SK-N-SH (cell line): ENCODE results near the gene TBC1D8. TPM values are rescaled to one million over a fixed set of nuclear protein-coding genes. Genes with fewer than 3 reads are reported as not detected.

Experiments
- CTCF ChIA-PET: fragments of 300-600, 350-600 bp; formaldehyde crosslinking; extraction: SDS; loops from one replicate; lab custom pipeline; 2021; lab: Yijun Ruan, JAX
- POLR2A ChIA-PET: fragments of 350-600 bp; sonication (Branson Sonifier 250); formaldehyde crosslinking; extraction: SDS; loops from one replicate; lab custom pipeline; 2020; ENCODE audit warnings: antibody characterized with exemption, inconsistent platforms; lab: Yijun Ruan, JAX
- DNase-seq: peaks from one replicate; pipeline ENCODE4 v3.0.0; 2012
- H2AFZ ChIP-seq: fragments of 200-600 bp; sonication (generic); 2 replicates; pipeline ENCODE4 v1.8.1; 2016; ENCODE audit warnings: antibody characterized with exemption, mild to moderate bottlenecking, low read depth
- H3F3A ChIP-seq: fragments of 200-600 bp; sonication (generic); replicated peaks from 2 replicates; pipeline ENCODE3; 2016; ENCODE audit warnings: antibody characterized with exemption, mild to moderate bottlenecking; ENCODE audit not compliant: insufficient read depth
- H3K27ac ChIP-seq, 2 experiments: fragments of 200-500 bp in 1 of 2; fragments of 200-600 bp in 1 of 2; sonication (Bioruptor generic) in 1 of 2; sonication (generic), shearing (Covaris generic) in 1 of 2; 2 replicates each; pipeline versions ENCODE4 v1.5.1 to v1.6.1; 2014 to 2016; ENCODE audit warnings: low read depth in 2 of 2, inconsistent platforms in 1 of 2, low read length in 1 of 2, mild to moderate bottlenecking in 1 of 2, mixed read lengths in 1 of 2
- H3K27me3 ChIP-seq: fragments of 200-600 bp; sonication (generic), shearing (Covaris generic); 2 replicates; pipeline ENCODE4 v1.6.1; 2016; ENCODE audit warnings: mixed run types; ENCODE audit not compliant: insufficient read depth
- H3K36me3 ChIP-seq, 2 experiments: fragments of 200-500 bp in 1 of 2; fragments of 200-600 bp in 1 of 2; sonication (Bioruptor generic) in 1 of 2; sonication (generic) in 1 of 2; replicated peaks in 1 of 2; 2 replicates each; pipeline versions ENCODE3 to v1.5.1; 2014 to 2016; ENCODE audit warnings: low read length in 1 of 2, mild to moderate bottlenecking in 1 of 2; ENCODE audit not compliant: insufficient read depth in 2 of 2, control insufficient read depth in 1 of 2
- H3K4me1 ChIP-seq, 2 experiments: fragments of 200-500 bp in 1 of 2; fragments of 200-600 bp in 1 of 2; sonication (Bioruptor generic) in 1 of 2; sonication (generic), shearing (Covaris generic) in 1 of 2; 2 replicates each; pipeline versions ENCODE4 v1.5.1 to v1.6.1; 2014 to 2016; ENCODE audit warnings: low read depth in 1 of 2, low read length in 1 of 2, mixed run types in 1 of 2; ENCODE audit not compliant: insufficient read depth in 2 of 2, control insufficient read depth in 1 of 2
- H3K4me2 ChIP-seq: fragments of 200-600 bp; sonication (generic), shearing (Covaris generic); 2 replicates; pipeline ENCODE4 v1.6.1; 2017; ENCODE audit warnings: mixed run types
- H3K4me3 ChIP-seq, 2 experiments: fragments of 200-500 bp in 1 of 2; fragments of 200-600 bp in 1 of 2; sonication (Bioruptor generic) in 1 of 2; sonication (generic), shearing (Covaris generic) in 1 of 2; 2 replicates each; pipeline versions ENCODE4 v1.5.1 to v1.8.1; 2014 to 2016; ENCODE audit warnings: low read depth in 2 of 2, inconsistent platforms in 1 of 2, low read length in 1 of 2, mild to moderate bottlenecking in 1 of 2, mixed read lengths in 1 of 2, moderate library complexity in 1 of 2
- H3K79me2 ChIP-seq: fragments of 200-600 bp; sonication (generic); 2 replicates; pipeline ENCODE4 v1.8.1; 2017; ENCODE audit warnings: mild to moderate bottlenecking; ENCODE audit not compliant: insufficient read depth
- H3K9ac ChIP-seq: fragments of 200-600 bp; sonication (generic); 2 replicates; pipeline ENCODE4 v1.6.1; 2017; ENCODE audit warnings: mixed run types
- H3K9me2 ChIP-seq: fragments of 200-600 bp; sonication (generic); 2 replicates; pipeline ENCODE4 v1.6.1; 2017; ENCODE audit warnings: mixed run types
- H3K9me3 ChIP-seq: fragments of 200-600 bp; sonication (generic); 2 replicates; pipeline ENCODE4 v1.6.1; 2017; ENCODE audit warnings: mixed run types, mild to moderate bottlenecking, moderate library complexity
- H4K20me1 ChIP-seq: fragments of 200-600 bp; sonication (generic); 2 replicates; pipeline ENCODE4 v1.6.1; 2017; ENCODE audit warnings: mild to moderate bottlenecking, mixed run types; ENCODE audit not compliant: insufficient read depth
- CHD2 ChIP-seq: fragments of 150-350 bp; IDR thresholded peaks from 2 replicates; pipeline ENCODE4 v1.6.1; 2018; ENCODE audit warnings: low read length; ENCODE audit not compliant: partially characterized antibody
- CTCF ChIP-seq: fragments of 200-600 bp; sonication (generic); IDR thresholded peaks from 2 replicates; pipeline ENCODE4 v1.6.1; 2017; ENCODE audit warnings: antibody characterized with exemption, mild to moderate bottlenecking, moderate library complexity
- ELF1 ChIP-seq: IDR thresholded peaks from 2 replicates; pipeline ENCODE4 v1.4.0; 2012
- EP300 ChIP-seq, 2 experiments: IDR thresholded peaks; 2 replicates each; pipeline versions ENCODE4 v1.4.0 to v1.6.1; 2012; ENCODE audit warnings: borderline replicate concordance in 1 of 2, low read depth in 1 of 2, low read length in 1 of 2
- EZH2phosphoT487 ChIP-seq: fragments of 200-600 bp; sonication (generic); IDR thresholded peaks from 2 replicates; pipeline ENCODE4 v1.6.1; 2017; ENCODE audit warnings: low read depth, mixed run types, mild to moderate bottlenecking, antibody characterized with exemption, moderate library complexity, borderline replicate concordance
- FOXJ3 ChIP-seq: sonication (generic); formaldehyde crosslinking; IDR thresholded peaks from 2 replicates; pipeline ENCODE4 v1.5.1; 2020; ENCODE audit warnings: mild to moderate bottlenecking, missing genetic modification reagents
- MXI1 ChIP-seq: IDR thresholded peaks from 2 replicates; pipeline ENCODE4 v1.6.1; 2012; ENCODE audit warnings: mild to moderate bottlenecking, low read depth, low read length, improper control_type of control experiment
- NFIC ChIP-seq: IDR thresholded peaks from 2 replicates; pipeline ENCODE4 v1.4.0; 2012; ENCODE audit warnings: borderline replicate concordance
- NRF1 ChIP-seq: IDR thresholded peaks from 2 replicates; pipeline ENCODE4 v1.6.1; 2012; ENCODE audit warnings: low read depth, mild to moderate bottlenecking, low read length
- POLR2AphosphoS5 ChIP-seq: IDR thresholded peaks from 2 replicates; pipeline ENCODE4 v1.6.1; 2012; ENCODE audit warnings: low read depth, low read length
- SIN3A ChIP-seq: IDR thresholded peaks from 2 replicates; pipeline ENCODE4 v1.6.1; 2012; ENCODE audit warnings: low read depth, mild to moderate bottlenecking, low read length, moderate library complexity, borderline replicate concordance
- SMC3 ChIP-seq: IDR thresholded peaks from 2 replicates; pipeline ENCODE4 v1.6.1; 2012; ENCODE audit warnings: low read depth, low read length, improper control_type of control experiment
- TAF1 ChIP-seq: IDR thresholded peaks from 2 replicates; pipeline ENCODE4 v1.6.1; 2012; ENCODE audit warnings: low read depth, mild to moderate bottlenecking, low read length, moderate library complexity, borderline replicate concordance
- TCF12 ChIP-seq: IDR thresholded peaks from 2 replicates; pipeline ENCODE4 v1.4.0; 2012
- TEAD4 ChIP-seq: IDR thresholded peaks from 2 replicates; pipeline ENCODE4 v1.4.0; 2012; ENCODE audit warnings: mild to moderate bottlenecking, borderline replicate concordance; ENCODE audit not compliant: insufficient read depth
- USF1 ChIP-seq: IDR thresholded peaks from 2 replicates; pipeline ENCODE4 v1.4.0; 2012; ENCODE audit warnings: low read depth, borderline replicate concordance
- USF2 ChIP-seq: fragments of 150-350 bp; IDR thresholded peaks from 2 replicates; pipeline ENCODE4 v1.6.1; 2017; ENCODE audit warnings: antibody characterized with exemption, low read length, low read depth, borderline replicate concordance
- WGBS: methylation state at CpG from one replicate; pipeline ENCODE4 v1.1.6; 2017; ENCODE audit warnings: low lambda C conversion rate; 5-methylcytosine and 5-hydroxymethylcytosine counted together
- polyA plus RNA-seq, 3 experiments: library from polyadenylated mRNA; depleted of rRNA; stranded (reverse); fragments of >200 nt; gene quantifications; 2 replicates each; pipeline ENCODE4 v1.2.3, GENCODE V29; 2012
- TF ChIP-seq, protein P1 (sequence below): IDR thresholded peaks from 2 replicates; pipeline ENCODE4 v1.6.1; 2012; ENCODE audit warnings: mild to moderate bottlenecking, low read depth, low read length, moderate library complexity

The TBC1D8 gene
- polyA plus RNA-seq, 1 of the 3 experiments (the other 2 are of a cell fraction): 5.3 TPM

DNA sequence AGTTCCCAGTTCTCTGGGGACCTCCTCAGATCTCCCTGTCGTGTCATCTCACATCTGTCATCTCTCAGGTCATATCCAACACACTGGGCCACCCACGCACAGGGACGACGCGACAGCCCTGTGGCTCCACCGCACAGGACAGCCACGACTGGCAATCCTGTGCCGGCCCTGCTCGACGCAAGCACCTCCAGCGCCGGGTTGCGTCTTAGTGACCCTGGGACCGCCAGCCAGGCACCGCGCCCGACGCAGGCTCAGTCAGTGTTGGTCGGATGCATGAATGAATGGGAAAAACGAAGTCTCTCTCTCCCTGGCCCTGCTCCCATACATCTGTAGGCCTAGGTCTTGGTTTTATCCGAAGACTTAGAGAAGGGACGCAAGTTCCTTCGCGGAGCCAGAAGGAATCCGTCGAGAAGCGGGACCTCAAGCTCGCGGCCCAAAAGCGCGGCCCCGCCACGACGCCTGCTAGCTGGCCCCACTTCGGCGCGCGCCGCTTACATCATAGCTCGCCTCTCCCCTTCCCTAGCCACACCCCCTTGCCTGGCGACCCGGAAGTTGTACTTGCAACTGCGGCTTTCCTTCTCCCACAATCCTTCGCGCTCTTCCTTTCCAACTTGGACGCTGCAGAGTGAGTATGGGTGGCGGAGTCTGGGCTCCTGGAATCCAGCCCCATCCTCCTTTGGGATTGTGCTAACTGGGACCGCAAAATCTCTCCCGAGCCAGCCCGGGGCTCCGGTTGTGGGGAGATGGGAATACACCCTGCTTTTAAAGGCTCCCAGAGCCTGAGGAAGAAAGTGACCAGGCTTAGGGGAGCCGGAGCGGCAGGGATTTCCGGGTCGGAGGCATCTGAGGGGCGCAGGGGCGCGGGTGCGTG is 149.3 kb downstream of the TBC1D8 start, which contains the start of gene RPL31 (continued):
- no peak for TF ChIP-seq CTCF
- no peak for TF ChIP-seq SMC3
- no peak for TF ChIP-seq USF1
- TF ChIP-seq NFIC: no peak
- TF ChIP-seq NRF1: no peak
- TF ChIP-seq FOXJ3: no peak
- TF ChIP-seq POLR2AphosphoS5: peak; percentile 100
- peak; percentile 95; the same call in 1 of the 2 replicates for TF ChIP-seq SIN3A
- peak; percentile 67 for TF ChIP-seq CHD2
- TF ChIP-seq EZH2phosphoT487: no peak

GRCh38 chr2:100999995-101000394 is 151.2 kb downstream of the TBC1D8 start:
- H3F3A ChIP-seq: peaks cover 26% of the 10 kb centered on the region
- no peak overlapping the region for H3K27ac ChIP-seq
- no peak overlapping the region for H2AFZ ChIP-seq
- no peaks in the 10 kb centered on the region for H3K9me2 ChIP-seq
- 100% methylated on average over 2 of the region's 2 CpGs for WGBS
- no peak overlapping the region for H3K4me3 ChIP-seq
- H3K9me3 ChIP-seq: no peaks in the 10 kb centered on the region
- CTCF ChIA-PET: no interaction called here
- H4K20me1 ChIP-seq: peaks cover 19% of the 10 kb centered on the region
- no peaks in the 10 kb centered on the region for H3K27me3 ChIP-seq
- DNase-seq: no peak
- H3K9ac ChIP-seq: no peak overlapping the region
- peaks cover 11 to 23% of the 10 kb centered on the region in 2 experiments for H3K4me1 ChIP-seq
- POLR2A ChIA-PET: no interaction called here
- H3K79me2 ChIP-seq: peaks cover 30% of the 10 kb centered on the region
- TF ChIP-seq TEAD4 (no peak), TCF12 (no peak), POLR2AphosphoS5 (no peak), MXI1 (no peak), USF2 (no peak), NFIC (no peak), CHD2 (no peak), TAF1 (no peak), SMC3 (no peak), EP300 (IDR thresholded peaks at IDR 0.05; ENCODE audit: borderline replicate concordance in 1 of 2, low read depth in 1 of 2, low read length in 1 of 2) (no peak), ELF1 (no peak)
- TF ChIP-seq, protein P1, sequence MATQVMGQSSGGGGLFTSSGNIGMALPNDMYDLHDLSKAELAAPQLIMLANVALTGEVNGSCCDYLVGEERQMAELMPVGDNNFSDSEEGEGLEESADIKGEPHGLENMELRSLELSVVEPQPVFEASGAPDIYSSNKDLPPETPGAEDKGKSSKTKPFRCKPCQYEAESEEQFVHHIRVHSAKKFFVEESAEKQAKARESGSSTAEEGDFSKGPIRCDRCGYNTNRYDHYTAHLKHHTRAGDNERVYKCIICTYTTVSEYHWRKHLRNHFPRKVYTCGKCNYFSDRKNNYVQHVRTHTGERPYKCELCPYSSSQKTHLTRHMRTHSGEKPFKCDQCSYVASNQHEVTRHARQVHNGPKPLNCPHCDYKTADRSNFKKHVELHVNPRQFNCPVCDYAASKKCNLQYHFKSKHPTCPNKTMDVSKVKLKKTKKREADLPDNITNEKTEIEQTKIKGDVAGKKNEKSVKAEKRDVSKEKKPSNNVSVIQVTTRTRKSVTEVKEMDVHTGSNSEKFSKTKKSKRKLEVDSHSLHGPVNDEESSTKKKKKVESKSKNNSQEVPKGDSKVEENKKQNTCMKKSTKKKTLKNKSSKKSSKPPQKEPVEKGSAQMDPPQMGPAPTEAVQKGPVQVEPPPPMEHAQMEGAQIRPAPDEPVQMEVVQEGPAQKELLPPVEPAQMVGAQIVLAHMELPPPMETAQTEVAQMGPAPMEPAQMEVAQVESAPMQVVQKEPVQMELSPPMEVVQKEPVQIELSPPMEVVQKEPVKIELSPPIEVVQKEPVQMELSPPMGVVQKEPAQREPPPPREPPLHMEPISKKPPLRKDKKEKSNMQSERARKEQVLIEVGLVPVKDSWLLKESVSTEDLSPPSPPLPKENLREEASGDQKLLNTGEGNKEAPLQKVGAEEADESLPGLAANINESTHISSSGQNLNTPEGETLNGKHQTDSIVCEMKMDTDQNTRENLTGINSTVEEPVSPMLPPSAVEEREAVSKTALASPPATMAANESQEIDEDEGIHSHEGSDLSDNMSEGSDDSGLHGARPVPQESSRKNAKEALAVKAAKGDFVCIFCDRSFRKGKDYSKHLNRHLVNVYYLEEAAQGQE: no peak
- H3K4me2 ChIP-seq: no peak overlapping the region
- H3K36me3 ChIP-seq: peaks cover 30 to 39% of the 10 kb centered on the region in 2 experiments
